ENCODE results near the gene EEF1AKMT1. TPM values are rescaled to one million over a fixed set of nuclear protein-coding genes. Genes with fewer than 3 reads are reported as not detected.
"Not testable (repeated sequence)": the region's sequence is repeated elsewhere in the genome, so short reads cannot be mapped to it uniquely, and the experiment has no call there.

The EEF1AKMT1 gene
- total RNA-seq, 1 experiment from 2014 or later = 14.9 TPM

- in situ Hi-C loops (cut with HindIII; ENCODE audit: low pct_unique_long_range_greater_than_20kb, low sequenced_read_pairs); DNase-seq (ENCODE audit: low read depth): not testable (repeated sequence)
Observed at GRCh38 chr13:20681481-20681880, 92.3 kb downstream of the EEF1AKMT1 start.

DNA sequence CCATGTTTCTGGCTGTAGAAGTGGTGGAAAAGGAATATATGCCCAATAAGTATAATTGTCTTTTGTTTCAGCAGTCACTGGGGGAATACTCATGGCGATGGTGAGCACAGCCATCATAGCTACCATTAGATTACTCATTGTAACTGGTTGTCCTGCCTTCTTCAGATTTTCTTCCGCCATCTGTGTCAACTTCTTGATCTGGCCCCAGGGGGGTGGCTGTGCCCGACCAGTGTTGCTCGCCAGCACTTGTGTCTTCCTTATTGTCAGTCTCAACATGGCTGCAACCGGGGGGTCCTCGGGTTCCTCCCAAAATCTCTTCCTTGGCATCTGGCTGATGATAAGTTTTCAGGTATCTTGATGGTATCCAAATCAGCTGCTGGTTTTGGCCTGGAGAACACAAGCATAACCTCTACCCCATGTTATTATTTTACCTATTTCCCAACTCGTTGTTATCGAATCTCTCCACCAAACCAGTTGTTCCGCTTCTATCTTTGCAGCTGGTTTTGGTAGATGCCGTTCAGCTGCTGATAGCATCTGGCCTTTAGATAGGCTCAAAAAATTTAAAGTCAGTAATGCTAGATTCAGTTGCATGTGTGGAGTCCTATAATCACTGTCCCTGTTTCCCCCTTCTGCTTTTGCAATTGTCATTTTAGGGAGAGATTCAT is 93.2 kb downstream of the EEF1AKMT1 start:
- in situ Hi-C loops (cut with HindIII; ENCODE audit: low pct_unique_long_range_greater_than_20kb, low sequenced_read_pairs) = no loop called here
- DNase-seq (ENCODE audit: low read depth) = no peak

GRCh38 chr13:20679879-20680278 is 93.9 kb downstream of the EEF1AKMT1 start:
- in situ Hi-C loops (cut with HindIII; ENCODE audit: low pct_unique_long_range_greater_than_20kb, low sequenced_read_pairs) = no loop called here
- DNase-seq (ENCODE audit: low read depth) = no peak

Other genes with a start within 250 kb of the EEF1AKMT1 start
- 34.8 and 42.9 TPM in 2 replicates for gene CRYL1, start 248.1 kb downstream of the EEF1AKMT1 start, total RNA-seq (2014; rRNA removed; shearing (Covaris generic); ENCODE audit: low replicate concordance)
- 2.9 and 4.9 TPM in 2 replicates for gene IFT88, start 206.8 kb downstream of the EEF1AKMT1 start, total RNA-seq (2014; rRNA removed; shearing (Covaris generic); ENCODE audit: low replicate concordance)
- gene IL17D, start 70.3 kb downstream of the EEF1AKMT1 start, total RNA-seq (2014; rRNA removed; shearing (Covaris generic); ENCODE audit: low replicate concordance) = 0.07 and 0.12 TPM in 2 replicates
- gene XPO4, start 128.8 kb upstream of the EEF1AKMT1 start, total RNA-seq (2014; rRNA removed; shearing (Covaris generic); ENCODE audit: low replicate concordance) = 7.0 and 7.9 TPM in 2 replicates